PC-3 (cell line): Measurements from ENCODE around the gene SLC38A3. TPM values are rescaled to one million over a fixed set of nuclear protein-coding genes. Genes with fewer than 3 reads are reported as not detected.

ENCODE experiments used
- ATAC-seq: fragments of 200-7000 bp; cut with Tn5 transposase; 2 replicates; pipeline ENCODE4 v1.9.1; 2020; ENCODE audit warnings: mild to moderate bottlenecking, moderate library complexity
- BruUV-seq: library from RNA; stranded (reverse); fragments of 400-500 nt; replicated peaks from 2 replicates; lab custom pipeline; 2021; lab: Mats Ljungman, UMichigan
- CTCF ChIA-PET: fragments of 300-600 bp; sonication (Branson Sonifier 250); formaldehyde crosslinking; loops from one replicate; lab custom pipeline; 2022; ENCODE audit warnings: antibody characterized with exemption; lab: Charles Lee
- POLR2A ChIA-PET: fragments of 300-600 bp; sonication (Branson Sonifier 250); formaldehyde crosslinking; loops from one replicate; lab custom pipeline; 2022; ENCODE audit warnings: antibody characterized with exemption; ENCODE audit not compliant: unreplicated experiment; lab: Charles Lee
- DNase-seq: peaks from one replicate; pipeline ENCODE4 v3.0.0-alpha.2; 2015
- H2AFZ ChIP-seq: fragments of 300-600 bp; sonication (generic); 2 replicates; pipeline ENCODE4 v1.6.0; 2016; ENCODE audit warnings: antibody characterized with exemption, low read length
- H3F3A ChIP-seq: fragments of 300-600 bp; sonication (generic); one replicate; pipeline ENCODE4 v1.6.0; 2017; ENCODE audit warnings: antibody characterized with exemption, low read length, control low read depth, mild to moderate bottlenecking; ENCODE audit not compliant: unreplicated experiment
- H3K27ac ChIP-seq: fragments of 300-600 bp; sonication (generic); 2 replicates; pipeline ENCODE4 v1.5.1; 2016; ENCODE audit warnings: mild to moderate bottlenecking, low read length
- H3K27me3 ChIP-seq: fragments of 300-600 bp; sonication (generic); 2 replicates; pipeline ENCODE4 v1.6.1; 2016; ENCODE audit warnings: low read length, mixed read lengths
- H3K36me3 ChIP-seq: fragments of 300-600 bp; sonication (generic); 2 replicates; pipeline ENCODE4 v1.6.1; 2016; ENCODE audit warnings: low read depth, mixed run types, low read length, mixed read lengths
- H3K4me1 ChIP-seq: fragments of 300-600 bp; sonication (generic); 2 replicates; pipeline ENCODE4 v1.5.1; 2016; ENCODE audit warnings: low read length; ENCODE audit not compliant: insufficient read depth
- H3K4me2 ChIP-seq: fragments of 300-600 bp; sonication (generic); 2 replicates; pipeline ENCODE4 v1.6.0; 2016; ENCODE audit warnings: low read length
- H3K4me3 ChIP-seq: fragments of 300-600 bp; sonication (generic); 2 replicates; pipeline ENCODE4 v1.5.1; 2016; ENCODE audit warnings: mild to moderate bottlenecking, low read length, mixed read lengths
- H3K79me2 ChIP-seq: fragments of 300-600 bp; sonication (generic); 2 replicates; pipeline ENCODE4 v1.6.1; 2017; ENCODE audit warnings: low read length, mixed read lengths
- H3K9ac ChIP-seq: fragments of 300-600 bp; sonication (generic); 2 replicates; pipeline ENCODE4 v1.6.0; 2016; ENCODE audit warnings: mild to moderate bottlenecking, low read length
- H3K9me2 ChIP-seq: fragments of 300-600 bp; sonication (generic); replicated peaks from 2 replicates; pipeline ENCODE4 v1.6.1; 2016; ENCODE audit warnings: mixed run types, low read length, mixed read lengths
- H3K9me3 ChIP-seq: fragments of 300-600 bp; sonication (generic); 2 replicates; pipeline ENCODE4 v1.6.1; 2016; ENCODE audit warnings: low read length, mixed read lengths
- H4K20me1 ChIP-seq: fragments of 300-600 bp; sonication (generic); 2 replicates; pipeline ENCODE4 v1.6.1; 2016; ENCODE audit warnings: low read length, mixed read lengths
- EZH2 ChIP-seq: fragments of 300-600 bp; sonication (generic); IDR thresholded peaks from one replicate; pipeline ENCODE4 v1.6.1; 2017; ENCODE audit warnings: antibody characterized with exemption, mild to moderate bottlenecking, low read length; ENCODE audit not compliant: unreplicated experiment
- EZH2phosphoT487 ChIP-seq: fragments of 300-600 bp; sonication (generic); IDR thresholded peaks from 2 replicates; pipeline ENCODE4 v1.6.1; 2018; ENCODE audit warnings: mild to moderate bottlenecking, antibody characterized with exemption, low read length, borderline replicate concordance
- intact Hi-C: fragments of 100-400 bp; cut with micrococcal nuclease; formaldehyde crosslinking; loops from 2 replicates; pipeline ENCODE4 v1.9.0; 2023
- total RNA-seq: library from RNA; depleted of rRNA; stranded (reverse); fragments of >200 nt; gene quantifications from 2 replicates; pipeline ENCODE4 v1.2.3, GENCODE V29; 2014
- TF ChIP-seq, protein P1 (sequence below): fragments of 300-600 bp; sonication (generic); conservative IDR thresholded peaks from 2 replicates; pipeline ENCODE4 v1.5.1; 2017; ENCODE audit warnings: antibody characterized with exemption, low read depth, mild to moderate bottlenecking, low read length

SLC38A3 gene
- total RNA-seq, 1 experiment from 2014 or later: 3.3 TPM

DNA sequence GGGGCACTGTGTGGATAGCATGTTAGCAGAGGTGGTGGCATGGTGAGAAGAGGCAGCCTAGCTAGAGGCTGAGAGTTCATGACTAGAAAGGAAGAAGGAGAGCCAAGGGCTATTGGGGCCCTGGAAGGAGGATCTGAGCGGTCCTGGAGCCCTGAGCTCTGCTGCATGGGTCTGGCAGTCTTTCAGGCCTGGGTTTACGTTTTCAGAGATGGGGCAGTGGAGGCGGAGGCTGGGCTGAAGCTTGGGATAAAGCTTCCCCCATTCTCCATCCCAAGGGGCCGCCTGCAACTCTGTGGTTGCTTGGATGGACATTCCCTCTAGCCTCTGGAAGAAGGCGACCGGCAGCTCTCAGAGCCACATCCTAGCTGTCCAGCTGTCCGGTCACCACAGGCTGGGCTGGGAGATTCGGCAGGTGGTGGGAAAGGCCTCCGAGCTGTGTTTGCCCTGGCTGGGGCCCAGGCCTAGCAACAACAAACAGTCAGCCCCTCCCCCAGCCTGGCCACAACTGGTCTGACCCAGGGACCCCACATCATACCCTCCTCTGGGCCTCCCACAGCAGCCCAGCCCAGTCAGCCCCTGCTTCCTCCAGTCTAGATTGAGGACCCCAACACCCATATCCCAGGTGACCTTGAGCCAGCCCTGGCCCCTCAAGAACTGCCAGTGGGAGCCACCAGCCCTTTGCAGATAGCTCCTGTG is 1.8 kb upstream of the SLC38A3 start:
- POLR2A ChIA-PET: no interaction called here

DNA sequence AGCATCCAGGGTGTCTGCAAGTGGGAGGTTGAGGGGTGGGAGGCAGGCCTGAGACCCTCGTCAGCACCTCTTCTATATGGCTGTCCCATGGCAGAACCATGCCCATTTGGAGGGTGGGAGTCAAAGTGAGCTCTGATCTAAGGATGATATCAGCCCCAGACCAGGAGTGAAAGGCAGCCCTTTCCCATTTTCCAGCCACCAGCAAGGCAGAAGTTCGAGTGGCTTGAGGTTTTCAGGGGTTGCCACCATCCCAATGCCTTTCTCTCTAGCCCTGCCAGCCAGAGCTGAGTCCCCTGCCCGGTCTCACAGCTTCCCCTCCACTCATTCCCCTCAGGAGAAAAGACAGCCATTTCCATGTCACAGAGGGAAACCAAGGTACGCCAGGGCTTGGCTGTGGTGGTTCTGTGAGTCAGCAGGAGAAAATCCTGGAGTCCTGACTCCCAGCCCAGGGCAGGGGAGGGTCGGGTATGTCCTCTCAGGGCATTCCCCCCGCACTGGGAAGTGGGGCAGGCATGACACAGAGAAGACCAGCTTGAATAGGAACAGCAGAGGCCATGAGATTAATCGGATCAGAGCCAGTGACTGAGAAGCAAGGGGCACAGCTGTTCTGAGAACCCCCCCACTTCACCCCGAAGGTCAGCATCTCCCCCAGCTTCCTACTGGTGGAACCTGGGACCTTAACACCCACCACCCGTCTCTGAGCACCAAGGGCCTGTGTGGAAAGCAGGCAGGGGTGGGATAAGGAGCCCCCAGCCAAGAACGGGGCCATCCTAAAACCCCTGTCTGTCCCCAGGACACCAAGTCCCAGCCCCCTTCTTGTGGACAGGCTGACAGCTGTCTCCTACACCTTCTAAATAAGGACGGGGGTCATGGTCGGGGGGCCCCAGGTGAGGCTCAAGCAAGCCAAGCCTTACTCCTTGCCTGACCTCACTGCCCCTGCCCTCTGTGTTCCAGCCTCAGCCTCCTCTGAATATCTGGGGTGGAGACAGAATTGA is 965 bp upstream of the SLC38A3 start:
- Histone ChIP-seq H3K4me3 (no peak overlapping the region), H3K4me1 (no peaks in the 10 kb centered on the region), H3K27ac (no peak overlapping the region), H3K9me3 (no peaks in the 10 kb centered on the region), H4K20me1 (no peaks in the 10 kb centered on the region), H3K4me2 (no peak overlapping the region), H3K27me3 (0 out of 2 replicates have a peak, but pooled peaks cover 10% of the 10 kb centered on the region), H3F3A (no peaks in the 10 kb centered on the region), H3K9me2 (no peaks in the 10 kb centered on the region), H3K79me2 (no peaks in the 10 kb centered on the region), H3K9ac (no peak overlapping the region), H2AFZ (no peak overlapping the region), H3K36me3 (no peaks in the 10 kb centered on the region)
- DNase-seq (no peak), ATAC-seq (no peak)
- CTCF ChIA-PET: no interaction called here
- POLR2A ChIA-PET: no interaction called here
- intact Hi-C loops: no loop called here
- no TSS peak for BruUV-seq
- no peak for TF ChIP-seq EZH2
- TF ChIP-seq, protein P1, sequence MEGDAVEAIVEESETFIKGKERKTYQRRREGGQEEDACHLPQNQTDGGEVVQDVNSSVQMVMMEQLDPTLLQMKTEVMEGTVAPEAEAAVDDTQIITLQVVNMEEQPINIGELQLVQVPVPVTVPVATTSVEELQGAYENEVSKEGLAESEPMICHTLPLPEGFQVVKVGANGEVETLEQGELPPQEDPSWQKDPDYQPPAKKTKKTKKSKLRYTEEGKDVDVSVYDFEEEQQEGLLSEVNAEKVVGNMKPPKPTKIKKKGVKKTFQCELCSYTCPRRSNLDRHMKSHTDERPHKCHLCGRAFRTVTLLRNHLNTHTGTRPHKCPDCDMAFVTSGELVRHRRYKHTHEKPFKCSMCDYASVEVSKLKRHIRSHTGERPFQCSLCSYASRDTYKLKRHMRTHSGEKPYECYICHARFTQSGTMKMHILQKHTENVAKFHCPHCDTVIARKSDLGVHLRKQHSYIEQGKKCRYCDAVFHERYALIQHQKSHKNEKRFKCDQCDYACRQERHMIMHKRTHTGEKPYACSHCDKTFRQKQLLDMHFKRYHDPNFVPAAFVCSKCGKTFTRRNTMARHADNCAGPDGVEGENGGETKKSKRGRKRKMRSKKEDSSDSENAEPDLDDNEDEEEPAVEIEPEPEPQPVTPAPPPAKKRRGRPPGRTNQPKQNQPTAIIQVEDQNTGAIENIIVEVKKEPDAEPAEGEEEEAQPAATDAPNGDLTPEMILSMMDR: no peak
- no peak for TF ChIP-seq EZH2phosphoT487

More for the DNA sequence above, 1.8 kb upstream of the SLC38A3 start:
- H3K4me1 ChIP-seq: no peaks in the 10 kb centered on the region
- no peaks in the 10 kb centered on the region for H3K9me3 ChIP-seq
- no peak overlapping the region for H3K4me3 ChIP-seq
- no peak overlapping the region for H2AFZ ChIP-seq
- H3K9ac ChIP-seq: no peak overlapping the region
- intact Hi-C loops: no loop called here
- no peaks in the 10 kb centered on the region for H4K20me1 ChIP-seq
- no peaks in the 10 kb centered on the region for H3F3A ChIP-seq
- H3K27me3 ChIP-seq: 0 out of 2 replicates have a peak, but pooled peaks cover 10% of the 10 kb centered on the region
- no TSS peak for BruUV-seq
- no peak for ATAC-seq
- H3K9me2 ChIP-seq: no peaks in the 10 kb centered on the region
- H3K27ac ChIP-seq: no peak overlapping the region
- TF ChIP-seq, protein P1: no peak
- TF ChIP-seq EZH2phosphoT487 (no peak), EZH2 (no peak)
- H3K4me2 ChIP-seq: no peak overlapping the region
- no peaks in the 10 kb centered on the region for H3K36me3 ChIP-seq
- no peak for DNase-seq
- no peaks in the 10 kb centered on the region for H3K79me2 ChIP-seq
- CTCF ChIA-PET: no interaction called here
